GM12891 (cell line): Measurements from ENCODE around the gene IL11.

Experiments used
- PAX5 ChIP-seq: IDR thresholded peaks from 2 replicates; pipeline ENCODE4 v1.6.1; 2011; ENCODE audit warnings: low read length, moderate library complexity, mild to moderate bottlenecking; ENCODE audit not compliant: insufficient read depth, severe bottlenecking
- POLR2A ChIP-seq: IDR thresholded peaks from 2 replicates; pipeline ENCODE4 v1.6.1; 2011; ENCODE audit warnings: low read depth, low read length, control low read depth
- POLR2AphosphoS5 ChIP-seq: IDR thresholded peaks from 2 replicates; pipeline ENCODE4 v1.6.1; 2011; ENCODE audit warnings: low read depth, low read length, control low read depth
- SPI1 ChIP-seq: IDR thresholded peaks from 2 replicates; pipeline ENCODE4 v1.6.1; 2011; ENCODE audit warnings: low read depth, low read length, control low read depth
- TAF1 ChIP-seq: IDR thresholded peaks from 2 replicates; pipeline ENCODE4 v1.6.1; 2011; ENCODE audit warnings: low read depth, low read length, control low read depth

DNA sequence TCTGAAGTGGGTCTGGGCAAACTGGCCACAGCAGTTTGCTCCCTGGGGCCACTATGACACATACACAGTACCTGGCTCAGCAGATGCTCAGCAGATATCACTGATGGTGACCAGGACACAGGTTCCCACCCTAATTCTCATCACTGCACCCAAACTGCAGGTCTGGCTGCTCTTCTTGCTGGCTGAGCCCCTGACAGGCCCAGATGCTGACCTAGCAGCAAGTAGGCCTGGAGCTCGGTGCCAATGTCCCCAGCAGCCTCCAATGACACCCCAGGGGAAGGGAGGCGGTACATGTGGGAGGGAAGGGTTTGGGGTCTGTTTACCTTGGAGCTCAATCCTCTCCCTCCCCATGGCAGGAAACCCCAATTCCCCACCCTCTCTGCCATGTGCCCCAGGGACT, 32.2 kb upstream of the IL11 start:
- TF ChIP-seq PAX5: no peak
- no peak; the same call in 1 of the 2 replicates for TF ChIP-seq POLR2AphosphoS5
- TF ChIP-seq TAF1: no peak
- no peak; the same call in 1 of the 2 replicates for TF ChIP-seq POLR2A
- TF ChIP-seq SPI1: no peak
